K562 (cell line): ENCODE results near the gene NAT10. TPM values are rescaled to one million over a fixed set of nuclear protein-coding genes. Genes with fewer than 3 reads are reported as not detected.

Source experiments
- ATAC-seq: fragments of 200-7000 bp; cut with Tn5 transposase; 3 replicates; pipeline ENCODE4 v1.9.1; 2020; ENCODE audit warnings: moderate library complexity
- BruUV-seq: library from RNA; stranded (reverse); fragments of 400-500 nt; replicated peaks from 2 replicates; lab custom pipeline; 2021; lab: Mats Ljungman, UMichigan
- CTCF ChIA-PET: fragments of 300-600 bp; formaldehyde crosslinking; extraction: SDS; loops from one replicate; lab custom pipeline; 2021; ENCODE audit warnings: low intra/inter-chr PET ratio; lab: Yijun Ruan, JAX
- POLR2A ChIA-PET: fragments of 300-600, 350-650 bp; sonication (Branson Sonifier 250); formaldehyde crosslinking; extraction: SDS; loops from one replicate; lab custom pipeline; 2021; ENCODE audit warnings: antibody characterized with exemption, inconsistent platforms; lab: Yijun Ruan, JAX
- DNase-seq, 4 experiments: peaks; one replicate each; pipeline versions ENCODE4 v3.0.0 to v3.0.0-alpha.2; 2011 to 2018; ENCODE audit warnings: low spot score in 3 of 4, mixed read lengths in 3 of 4; ENCODE audit errors: extremely low read depth in 1 of 4
- FAIRE-seq: peaks from 2 replicates; lab custom pipeline; 2011; peaks lifted over from hg19 to GRCh38; lab: Jason Lieb, UNC
- H2AFZ ChIP-seq: 2 replicates; pipeline ENCODE4 v1.6.0; 2011; ENCODE audit warnings: low read depth, low read length, control low read depth, inconsistent platforms
- H3K27ac ChIP-seq: fragments of 200-600 bp; 3 replicates; pipeline ENCODE4 v1.8.0; 2011; ENCODE audit warnings: low read depth, mild to moderate bottlenecking, control low read depth, inconsistent platforms, low read length, moderate library complexity, mixed read lengths; ENCODE audit errors: extremely low read depth
- H3K27me3 ChIP-seq, 2 experiments: fragments of 300-600 bp in 1 of 2; 2 replicates in 1 of 2; 3 replicates in 1 of 2; pipeline versions ENCODE4 v1.6.0 to v1.8.0; 2011; ENCODE audit warnings: inconsistent platforms in 2 of 2, low read length in 2 of 2, mild to moderate bottlenecking in 1 of 2, mixed read lengths in 1 of 2, moderate library complexity in 1 of 2; ENCODE audit not compliant: control insufficient read depth in 2 of 2, insufficient read depth in 2 of 2
- H3K36me3 ChIP-seq: fragments of 300-600 bp; 3 replicates; pipeline ENCODE4 v1.8.0; 2011; ENCODE audit warnings: mild to moderate bottlenecking, low read length, inconsistent platforms; ENCODE audit not compliant: control insufficient read depth, insufficient read depth
- H3K4me1 ChIP-seq, 2 experiments: fragments of 200-600 bp in 1 of 2; replicated peaks in 1 of 2; 2 replicates in 1 of 2; 3 replicates in 1 of 2; pipeline versions ENCODE4 v1.5.1 to v1.8.0; 2011; ENCODE audit warnings: inconsistent platforms in 2 of 2, low read length in 2 of 2, mild to moderate bottlenecking in 1 of 2, mixed read lengths in 1 of 2, moderate library complexity in 1 of 2; ENCODE audit not compliant: control insufficient read depth in 2 of 2, insufficient read depth in 2 of 2
- H3K4me2 ChIP-seq: 2 replicates; pipeline ENCODE4 v1.6.1; 2011; ENCODE audit warnings: low read length, control low read depth, inconsistent platforms, mixed read lengths; ENCODE audit not compliant: insufficient read depth
- H3K4me3 ChIP-seq: fragments of 200-600 bp; sonication (generic), shearing (Covaris generic); 2 replicates; pipeline ENCODE4 v1.5.1; 2016; ENCODE audit warnings: control low read depth, inconsistent platforms
- H3K79me2 ChIP-seq: fragments of 200-600 bp; 3 replicates; pipeline ENCODE4 v1.8.0; 2011; ENCODE audit warnings: low read length, inconsistent platforms; ENCODE audit not compliant: control insufficient read depth, insufficient read depth
- H3K9ac ChIP-seq, 2 experiments: 2 replicates each; pipeline versions ENCODE4 v1.6.0 to v1.6.1; 2011; ENCODE audit warnings: low read depth in 2 of 2, low read length in 2 of 2, control low read depth in 1 of 2, inconsistent platforms in 1 of 2, mild to moderate bottlenecking in 1 of 2, mixed read lengths in 1 of 2; ENCODE audit not compliant: insufficient read depth in 1 of 2
- H3K9me1 ChIP-seq: one replicate; pipeline ENCODE4 v1.6.0; 2011; ENCODE audit warnings: inconsistent platforms, mild to moderate bottlenecking, low read length, moderate library complexity; ENCODE audit not compliant: control insufficient read depth, insufficient read depth
- H3K9me3 ChIP-seq: replicated peaks from 2 replicates; pipeline ENCODE4 v1.5.1; 2011; ENCODE audit warnings: low read depth, low read length, inconsistent platforms; ENCODE audit not compliant: control insufficient read depth, insufficient read depth
- H4K20me1 ChIP-seq: replicated peaks from 2 replicates; pipeline ENCODE4 v1.6.1; 2011; ENCODE audit warnings: low read length, inconsistent platforms, mixed read lengths; ENCODE audit not compliant: control insufficient read depth, insufficient read depth
- BHLHE40 ChIP-seq: IDR thresholded peaks from 2 replicates; pipeline ENCODE4 v1.6.1; 2011; ENCODE audit warnings: low read length, improper control_type of control experiment
- BRD9 ChIP-seq: fragments of 450-650 bp; IDR thresholded peaks from 2 replicates; pipeline ENCODE4 v1.6.1; 2018; ENCODE audit warnings: low read depth; ENCODE audit not compliant: partially characterized antibody
- DMBX1 ChIP-seq: fragments of 250-450 bp; sonication (Bioruptor Pico); IDR thresholded peaks from 2 replicates; pipeline ENCODE4 v1.8.0; 2022; ENCODE audit warnings: inconsistent platforms, mild to moderate bottlenecking, moderate library complexity, borderline replicate concordance
- DPF2 ChIP-seq: fragments of 450-650 bp; IDR thresholded peaks from 2 replicates; pipeline ENCODE4 v1.6.1; 2016
- E2F4 ChIP-seq: sonication (generic); formaldehyde crosslinking; IDR thresholded peaks from 2 replicates; pipeline ENCODE4 v1.8.0; 2022; ENCODE audit warnings: mild to moderate bottlenecking, low read depth, missing genetic modification reagents
- ELK1 ChIP-seq: sonication (generic); formaldehyde crosslinking; IDR thresholded peaks from 2 replicates; pipeline ENCODE4 v1.8.1; 2022; ENCODE audit warnings: missing genetic modification reagents
- GATAD2A ChIP-seq: fragments of 450-650 bp; IDR thresholded peaks from 2 replicates; pipeline ENCODE4 v1.6.1; 2017
- KAT8 ChIP-seq: fragments of 450-650 bp; IDR thresholded peaks from 2 replicates; pipeline ENCODE4 v1.6.1; 2016; ENCODE audit warnings: low read depth, mild to moderate bottlenecking
- KLF1 ChIP-seq: fragments of 450-650 bp; IDR thresholded peaks from 2 replicates; pipeline ENCODE4 v1.6.1; 2016; ENCODE audit warnings: missing genetic modification characterization, missing compliant biosample characterization
- LEF1 ChIP-seq: fragments of 450-650 bp; IDR thresholded peaks from 2 replicates; pipeline ENCODE4 v1.6.1; 2016; ENCODE audit warnings: mild to moderate bottlenecking
- MTA2 ChIP-seq: fragments of 450-650 bp; IDR thresholded peaks from 2 replicates; pipeline ENCODE4 v1.6.1; 2016; ENCODE audit warnings: low read depth
- SRSF3 ChIP-seq: fragments of 200-400 bp; formaldehyde crosslinking; IDR thresholded peaks from 2 replicates; pipeline ENCODE4 v1.6.1; 2016; ENCODE audit warnings: mild to moderate bottlenecking, low read length, moderate library complexity; ENCODE audit not compliant: insufficient read depth
- TBP ChIP-seq: optimal IDR thresholded peaks from 2 replicates; pipeline ENCODE3; 2011; ENCODE audit warnings: low read depth, low read length, improper control_type of control experiment
- YBX1 ChIP-seq: fragments of 450-650 bp; IDR thresholded peaks from 2 replicates; pipeline ENCODE4 v1.7.1; 2016; ENCODE audit warnings: mild to moderate bottlenecking
- ZNF121 ChIP-seq: sonication (generic); formaldehyde crosslinking; conservative IDR thresholded peaks from 2 replicates; pipeline ENCODE4 v1.8.0; 2022; ENCODE audit warnings: missing genetic modification reagents
- ZNF408 ChIP-seq: fragments of 250-450 bp; sonication (Bioruptor Pico); IDR thresholded peaks from 2 replicates; pipeline ENCODE4 v1.4.0; 2020; ENCODE audit warnings: low read depth, mild to moderate bottlenecking, moderate library complexity
- WGBS: fragments of 100-300 bp; shearing (Covaris generic); methylation state at CpG from one replicate; pipeline ENCODE4 v1.1.6; 2016; ENCODE audit warnings: low coverage, mixed read lengths; ENCODE audit not compliant: insufficient coverage; ENCODE audit errors: missing lambda C conversion rate; 5-methylcytosine and 5-hydroxymethylcytosine counted together
- in situ Hi-C: fragments of 300-500 bp; cut with MboI; formaldehyde crosslinking; loops from 4 replicates; pipeline ENCODE4 v1.15.0; 2018; ENCODE audit warnings: inconsistent platforms, mixed read lengths
- intact Hi-C: fragments of 100-400 bp; cut with micrococcal nuclease; formaldehyde crosslinking; loops from 2 replicates; pipeline ENCODE4 v1.14.2; 2022
- polyA plus RNA-seq, 8 experiments: library from polyadenylated mRNA; depleted of rRNA in 4 of 8; stranded (reverse) in 5 of 8; unstranded in 3 of 8; fragments of >200 nt; fragmentation: Nextera tagmentation in 2 of 8; fragmentation: Illumina TruSeq in 1 of 8; extraction: Ambion mirVana in 2 of 8; extraction: Trizol in 1 of 8; gene quantifications; 2 replicates each; pipeline versions ENCODE4 v1.2.1 to v1.2.3, GENCODE V29; 2011 to 2014; ENCODE audit warnings: inconsistent platforms in 1 of 8, missing spikeins in 1 of 8
- total RNA-seq, 7 experiments: library from RNA; depleted of rRNA in 6 of 7; stranded (reverse); fragments of >200 nt in 6 of 7; fragmentation: Illumina TruSeq in 2 of 7; extraction: Trizol in 2 of 7; gene quantifications; 2 replicates each; pipeline versions ENCODE4 v1.2.1 to v1.2.3, GENCODE V29; 2011 to 2021; ENCODE audit warnings: low replicate concordance in 1 of 7
- TF ChIP-seq, protein P1 (sequence below): sonication (generic); formaldehyde crosslinking; IDR thresholded peaks from 2 replicates; pipeline ENCODE4 v1.8.1; 2023; ENCODE audit warnings: mild to moderate bottlenecking, missing genetic modification reagents
- TF ChIP-seq, protein P2 (sequence below), 2 experiments: IDR thresholded peaks; 2 replicates each; pipeline ENCODE4 v1.6.1; 2011; ENCODE audit warnings: borderline replicate concordance in 1 of 2, control low read depth in 1 of 2, low read depth in 1 of 2, low read length in 1 of 2, mild to moderate bottlenecking in 1 of 2, mixed read lengths in 1 of 2, moderate library complexity in 1 of 2; ENCODE audit not compliant: insufficient read depth in 1 of 2, insufficient read length in 1 of 2, poor library complexity in 1 of 2, severe bottlenecking in 1 of 2; ENCODE audit errors: extremely low read depth in 1 of 2

Gene NAT10
- total and polyA plus RNA-seq, 9 of the 15 experiments (the other 6 are each of a cell fraction or from before 2014, with no cell fraction given): 55.4 to 125 (median 86.3) TPM

GRCh38 chr11:34188181-34188580 lies 82.8 kb downstream of the NAT10 start:
- POLR2A ChIA-PET: interaction anchor here (1.8 kb wide), 1 partner anchor 14 kb away, joined by 5 read pairs; no protein-coding TSS in a partner anchor
- intact Hi-C loops: no loop called here
- TF ChIP-seq GATAD2A (no peak), KAT8 (no peak), KLF1 (no peak), YBX1 (no peak), DPF2 (no peak), DMBX1 (no peak), ELK1 (CRISPR knock-in tag) (no peak), E2F4 (no peak), MTA2 (no peak), SRSF3 (no peak), ZNF121 (CRISPR knock-in tag) (no peak), ZNF408 (CRISPR knock-in tag) (no peak), BRD9 (no peak), TBP (no peak), LEF1 (no peak), BHLHE40 (no peak)
- TF ChIP-seq, protein P1, sequence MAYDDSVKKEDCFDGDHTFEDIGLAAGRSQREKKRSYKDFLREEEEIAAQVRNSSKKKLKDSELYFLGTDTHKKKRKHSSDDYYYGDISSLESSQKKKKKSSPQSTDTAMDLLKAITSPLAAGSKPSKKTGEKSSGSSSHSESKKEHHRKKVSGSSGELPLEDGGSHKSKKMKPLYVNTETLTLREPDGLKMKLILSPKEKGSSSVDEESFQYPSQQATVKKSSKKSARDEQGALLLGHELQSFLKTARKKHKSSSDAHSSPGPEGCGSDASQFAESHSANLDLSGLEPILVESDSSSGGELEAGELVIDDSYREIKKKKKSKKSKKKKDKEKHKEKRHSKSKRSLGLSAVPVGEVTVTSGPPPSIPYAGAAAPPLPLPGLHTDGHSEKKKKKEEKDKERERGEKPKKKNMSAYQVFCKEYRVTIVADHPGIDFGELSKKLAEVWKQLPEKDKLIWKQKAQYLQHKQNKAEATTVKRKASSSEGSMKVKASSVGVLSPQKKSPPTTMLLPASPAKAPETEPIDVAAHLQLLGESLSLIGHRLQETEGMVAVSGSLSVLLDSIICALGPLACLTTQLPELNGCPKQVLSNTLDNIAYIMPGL (CRISPR knock-in tag): no peak
- TF ChIP-seq, protein P2, sequence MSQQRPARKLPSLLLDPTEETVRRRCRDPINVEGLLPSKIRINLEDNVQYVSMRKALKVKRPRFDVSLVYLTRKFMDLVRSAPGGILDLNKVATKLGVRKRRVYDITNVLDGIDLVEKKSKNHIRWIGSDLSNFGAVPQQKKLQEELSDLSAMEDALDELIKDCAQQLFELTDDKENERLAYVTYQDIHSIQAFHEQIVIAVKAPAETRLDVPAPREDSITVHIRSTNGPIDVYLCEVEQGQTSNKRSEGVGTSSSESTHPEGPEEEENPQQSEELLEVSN (IDR thresholded peaks at IDR 0.05; ENCODE audit: borderline replicate concordance in 1 of 2, extremely low read depth in 1 of 2, insufficient read depth in 1 of 2, insufficient read length in 1 of 2, low read depth in 1 of 2, low read length in 1 of 2, poor library complexity in 1 of 2, severe bottlenecking in 1 of 2): no peak
- H3K36me3 ChIP-seq: no peaks in the 10 kb centered on the region
- no peak overlapping the region for H3K27ac ChIP-seq
- H3K27me3 ChIP-seq: peaks cover 23 to 60% of the 10 kb centered on the region in 2 experiments; a peak in 4 of 5 replicates
- FAIRE-seq: no peak
- ATAC-seq: no peak
- CTCF ChIA-PET: no interaction called here
- no peak for DNase-seq
- H3K4me3 ChIP-seq: no peak overlapping the region
- no peaks in the 10 kb centered on the region for H3K79me2 ChIP-seq
- 4% methylated on average over 5 of the region's 5 CpGs for WGBS
- H3K4me1 ChIP-seq: no peaks in the 10 kb centered on the region
- H4K20me1 ChIP-seq: 0 out of 2 replicates have a peak, but pooled peaks cover 3% of the 10 kb centered on the region
- no peaks in the 10 kb centered on the region for H3K9me3 ChIP-seq
- no peak overlapping the region for H2AFZ ChIP-seq
- no peaks in the 10 kb centered on the region for H3K9me1 ChIP-seq
- no peak overlapping the region for H3K9ac ChIP-seq
- H3K4me2 ChIP-seq: no peak overlapping the region
- BruUV-seq: no TSS peak
- in situ Hi-C loops: no loop called here
